ENCODE measurements around the gene SPDYE16.
"Not testable (repeated sequence)": the region's sequence is repeated elsewhere in the genome, so short reads cannot be mapped to it uniquely, and the experiment has no call there.

SPDYE16 gene

GRCh38 chr7:76503244-76503643 lies 39.9 kb downstream of the SPDYE16 start:
- DNase-seq: not testable (repeated sequence)

DNA sequence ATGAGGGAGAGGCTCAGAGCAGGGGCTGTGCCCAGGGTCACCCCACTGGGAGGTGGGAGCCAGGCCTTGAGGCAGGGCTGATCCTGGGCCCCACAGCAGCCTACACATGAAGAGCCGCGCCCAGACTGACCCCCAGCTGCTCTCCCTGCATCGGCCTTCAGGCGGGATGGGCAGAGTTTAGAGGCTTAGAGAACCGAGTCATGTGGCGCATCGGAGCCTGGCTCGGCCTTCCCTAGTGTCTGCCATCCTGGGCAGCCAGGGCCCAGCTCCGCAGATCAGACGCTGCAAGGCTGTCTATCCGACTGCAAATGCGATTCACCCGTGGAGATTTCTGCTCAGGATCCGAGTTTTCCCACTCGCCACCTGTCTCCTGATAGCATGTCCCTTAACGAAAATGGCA lies 40.3 kb downstream of the SPDYE16 start:
- not testable (repeated sequence) for DNase-seq

DNA sequence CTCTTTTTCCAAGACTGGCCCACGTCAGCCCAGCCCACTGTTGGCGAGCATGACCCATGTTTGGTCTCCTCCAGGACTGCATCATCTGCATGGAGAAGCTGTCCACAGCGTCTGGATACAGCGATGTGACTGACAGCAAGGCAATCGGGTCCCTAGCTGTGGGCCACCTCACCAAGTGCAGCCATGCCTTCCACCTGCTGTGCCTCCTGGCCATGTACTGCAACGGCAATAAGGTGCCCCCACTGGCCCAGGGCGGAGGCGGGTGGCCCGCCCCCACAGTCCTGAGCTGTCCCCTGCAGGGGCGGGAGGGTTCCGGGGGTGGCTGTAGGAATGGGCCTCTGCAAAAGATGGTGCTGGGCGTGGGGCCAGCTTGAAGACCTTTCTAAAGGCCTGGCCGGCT lies 40.9 kb downstream of the SPDYE16 start:
- not testable (repeated sequence) for DNase-seq

DNA sequence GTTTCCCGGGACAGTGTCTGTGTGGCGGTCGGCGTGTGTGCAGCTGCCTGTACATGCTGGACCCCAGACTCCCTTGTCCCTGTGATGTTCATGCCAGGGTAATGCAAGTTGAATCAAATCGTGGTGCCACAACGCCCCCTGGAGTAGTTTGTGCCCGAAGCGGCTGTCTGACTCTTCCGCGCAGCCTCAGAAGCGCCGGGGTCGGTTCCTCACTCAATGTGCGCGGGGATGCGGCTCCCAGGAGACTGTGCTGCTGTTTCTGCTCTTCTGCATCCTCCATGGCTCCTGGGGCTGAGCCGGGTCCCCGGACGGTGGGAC lies 43.2 kb downstream of the SPDYE16 start:
- not testable (repeated sequence) for DNase-seq

DNA sequence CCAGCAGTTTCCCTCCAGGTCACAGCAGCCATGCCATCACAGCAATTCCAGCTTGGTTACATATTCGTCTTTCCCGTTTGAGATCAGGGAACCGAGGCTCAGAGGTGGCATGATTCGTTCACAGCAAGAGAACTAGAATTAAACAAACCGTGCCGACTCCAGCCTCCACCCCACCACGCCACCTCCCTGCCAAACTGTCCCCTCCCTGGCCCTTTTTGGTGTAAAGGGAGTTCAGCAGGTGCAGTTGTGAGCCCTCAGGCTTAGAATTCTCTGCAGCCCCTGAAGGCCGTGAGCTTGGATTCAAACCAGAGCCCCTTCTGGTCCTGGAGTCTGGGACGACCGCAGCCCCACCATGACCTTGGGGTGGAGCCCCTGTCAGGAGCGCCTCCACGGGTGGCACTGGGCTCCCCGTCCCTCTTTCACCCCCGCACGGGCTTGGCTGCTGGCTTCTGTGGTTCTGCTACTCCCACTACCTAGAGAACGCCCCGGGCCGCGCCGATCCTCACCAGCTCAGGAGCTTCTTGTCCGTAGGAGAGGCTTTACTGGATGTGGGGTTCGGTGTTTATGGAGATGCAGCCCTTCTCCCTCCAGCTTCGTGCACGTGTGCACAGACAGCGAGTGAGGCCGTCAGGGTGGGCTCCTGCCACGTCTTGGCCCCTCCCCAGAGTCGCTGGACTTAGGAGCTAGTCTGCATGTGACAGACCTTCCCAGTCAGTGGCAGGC lies 43.7 kb downstream of the SPDYE16 start:
- DNase-seq: not testable (repeated sequence)

- not testable (repeated sequence) for DNase-seq
Measured at GRCh38 chr7:76498583-76499200, 44.4 kb downstream of the SPDYE16 start.

DNA sequence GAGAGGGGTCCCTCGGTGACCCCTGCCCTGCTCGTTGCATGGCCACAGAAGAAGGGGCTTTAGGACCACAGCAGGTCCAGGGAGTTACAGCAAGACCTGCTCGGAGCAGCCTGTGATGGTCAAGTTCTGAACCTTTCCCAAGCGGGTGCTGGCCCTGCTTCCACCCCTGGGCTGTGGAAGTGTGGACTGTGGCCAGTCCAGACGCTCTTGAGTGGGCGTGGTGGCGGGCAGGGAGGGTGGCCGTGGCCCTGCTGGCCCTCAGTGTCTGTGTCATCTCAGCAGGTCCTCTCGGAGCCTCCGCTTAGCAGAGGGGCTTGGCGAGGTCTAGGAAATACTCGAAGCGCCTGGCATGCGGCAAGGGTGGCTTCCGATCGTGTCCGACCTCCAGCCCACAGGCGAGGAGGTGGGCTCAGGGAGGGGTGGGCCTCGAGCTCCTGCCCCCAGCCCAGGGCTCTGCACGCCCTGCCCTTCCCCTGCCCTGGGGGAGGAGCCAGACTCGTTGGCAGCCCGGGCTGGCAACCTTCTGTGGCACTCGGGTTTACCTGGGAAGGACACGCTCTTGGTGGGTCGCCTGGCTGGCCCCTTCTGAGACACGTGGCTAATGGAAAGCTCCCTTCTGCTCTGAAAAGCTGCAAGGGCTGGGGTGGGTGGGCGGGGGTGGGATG lies 45.0 kb downstream of the SPDYE16 start:
- not testable (repeated sequence) for DNase-seq

DNA sequence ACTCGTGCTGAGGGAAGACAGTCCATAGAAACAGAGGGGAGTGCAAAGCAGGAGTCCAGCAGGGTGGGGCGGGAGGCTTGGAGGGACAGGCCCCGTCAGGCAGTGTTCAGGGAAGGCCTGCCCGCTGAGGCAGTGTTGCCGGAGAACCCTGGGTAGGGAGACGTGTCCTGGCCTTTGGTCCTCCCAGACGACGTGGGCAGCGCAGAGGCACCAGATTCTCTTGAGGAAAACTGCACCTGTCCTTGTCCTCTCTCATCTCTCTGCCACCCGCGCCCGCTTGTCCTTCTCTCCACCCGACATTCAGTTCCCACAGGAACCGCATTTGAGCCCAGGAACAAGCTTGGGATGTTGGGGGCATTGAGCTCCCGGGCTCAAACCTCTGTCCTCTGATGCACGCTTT lies 47.4 kb downstream of the SPDYE16 start:
- DNase-seq: not testable (repeated sequence)

GRCh38 chr7:76492139-76492538 lies 51.0 kb downstream of the SPDYE16 start:
- not testable (repeated sequence) for DNase-seq

DNA sequence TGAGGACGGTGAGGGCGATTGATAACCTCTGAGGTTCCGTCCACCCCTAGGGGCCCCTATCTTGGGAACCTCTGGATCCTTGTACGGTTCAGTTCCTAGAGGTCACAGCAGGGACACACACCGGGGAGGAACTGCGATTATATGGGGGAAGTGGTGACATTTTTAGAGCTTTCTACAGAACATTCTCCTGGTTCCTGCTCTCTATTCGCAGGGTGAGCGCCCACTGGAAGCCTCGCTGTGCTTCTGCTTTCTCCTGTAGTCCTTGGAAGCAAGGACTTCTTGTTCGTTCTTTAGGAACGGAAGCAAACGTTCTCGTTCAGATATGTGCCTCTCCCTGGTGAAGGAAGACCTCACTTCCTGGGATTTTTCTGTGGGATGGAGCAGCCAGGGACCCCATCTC lies 55.1 kb downstream of the SPDYE16 start:
- DNase-seq: not testable (repeated sequence)

- DNase-seq: not testable (repeated sequence)
Measured at GRCh38 chr7:76486618-76487017, 56.5 kb downstream of the SPDYE16 start.

GRCh38 chr7:76485822-76486610 lies 57.1 kb downstream of the SPDYE16 start:
- not testable (repeated sequence) for DNase-seq

DNA sequence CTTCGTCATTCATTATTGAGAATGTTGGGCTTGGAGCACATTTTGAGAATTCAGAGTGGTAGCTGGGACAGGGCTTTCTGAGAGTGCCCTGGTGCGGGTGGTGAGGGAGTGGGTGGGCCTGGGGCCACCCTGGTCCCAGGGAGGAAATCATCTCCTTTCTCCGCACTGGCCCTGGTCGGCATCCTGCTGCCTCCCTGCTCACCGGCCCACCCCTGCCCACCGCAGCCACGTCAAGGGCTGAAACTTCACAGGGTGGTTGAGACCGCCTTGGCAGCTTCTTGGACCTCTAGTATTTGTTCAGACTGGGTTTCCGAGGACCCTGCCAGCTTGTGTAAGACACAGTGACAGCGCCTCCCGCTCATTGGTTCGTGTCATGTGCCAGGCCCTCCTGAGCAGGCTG lies 58.6 kb downstream of the SPDYE16 start:
- not testable (repeated sequence) for DNase-seq

DNA sequence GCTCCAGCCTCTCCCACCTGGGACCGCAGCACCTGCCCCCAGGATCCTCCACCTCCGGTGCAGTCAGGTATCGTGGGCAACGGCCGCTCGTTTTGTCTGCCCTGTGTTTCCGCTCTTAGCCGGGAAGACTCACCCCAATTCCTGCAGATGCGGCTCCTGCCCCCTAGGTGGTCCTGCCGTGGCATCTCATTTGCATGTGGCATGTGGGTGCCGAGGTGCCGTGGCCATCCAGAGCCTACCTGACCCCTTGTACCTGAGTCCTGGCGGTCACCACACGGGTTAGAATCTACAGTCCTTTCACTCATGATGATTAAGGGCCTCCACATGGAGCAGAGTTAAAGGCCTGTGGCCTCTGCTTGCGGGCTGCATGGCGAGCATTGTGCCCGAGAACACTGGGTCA lies 60.0 kb downstream of the SPDYE16 start:
- not testable (repeated sequence) for DNase-seq

GRCh38 chr7:76482660-76483059 lies 60.4 kb downstream of the SPDYE16 start:
- not testable (repeated sequence) for DNase-seq
